ENCODE measurements around the gene BNIP3.
A peak's percentile ranks its signal among the peaks of the same experiment; 100 is the strongest.

Gene BNIP3

DNA sequence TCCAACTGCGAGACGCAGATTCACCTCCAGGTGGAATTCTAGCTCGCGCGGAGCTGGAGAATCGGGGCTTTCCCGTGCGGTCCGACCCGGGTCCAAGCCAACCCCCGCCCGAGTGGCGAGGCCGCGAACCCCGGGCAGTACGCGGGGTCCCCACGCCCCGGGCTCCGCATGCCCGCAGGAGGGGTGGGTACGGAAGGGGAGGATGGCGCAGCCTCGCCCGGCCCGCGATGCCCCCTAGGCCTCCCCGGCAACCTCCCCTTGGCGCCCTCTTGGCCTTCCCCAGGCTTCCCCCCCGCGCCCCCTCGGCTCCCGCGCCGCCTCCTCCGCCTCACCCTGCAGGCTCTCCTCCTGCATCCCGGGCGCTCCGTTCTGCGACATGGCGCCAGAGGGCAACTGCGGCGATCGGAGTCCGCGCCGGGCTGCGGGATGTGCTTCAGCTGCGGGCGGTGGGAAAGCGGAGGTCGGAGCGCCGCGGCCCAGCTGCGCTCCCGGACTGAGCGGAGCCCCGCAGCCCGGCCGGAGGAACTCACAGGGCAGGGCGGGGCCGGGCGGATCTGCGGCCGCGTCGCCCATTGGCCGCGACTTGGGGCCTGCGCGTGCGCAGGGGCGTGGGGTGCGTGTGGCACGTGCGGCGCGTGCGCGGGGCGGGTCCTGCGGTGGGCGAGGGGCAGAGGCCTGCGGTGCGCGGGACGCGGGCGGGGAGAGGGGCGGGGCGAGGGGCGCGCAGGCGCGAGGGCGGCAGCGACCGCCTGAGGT, at the start of gene BNIP3:
BNIP3 (minus strand) TSS at position 495 of the 756 bp plus-strand sequence; CDS start at position 378, 117 bp downstream.
- in situ Hi-C loops (cut with HindIII; ENCODE audit: low sequenced_read_pairs), result loop anchor here (5.0 kb wide), 1 partner anchor 84 kb away; no protein-coding TSS in a partner anchor
- DNase-seq (ENCODE audit: low read depth), result peak; percentile 78
- TF ChIP-seq, protein P1, sequence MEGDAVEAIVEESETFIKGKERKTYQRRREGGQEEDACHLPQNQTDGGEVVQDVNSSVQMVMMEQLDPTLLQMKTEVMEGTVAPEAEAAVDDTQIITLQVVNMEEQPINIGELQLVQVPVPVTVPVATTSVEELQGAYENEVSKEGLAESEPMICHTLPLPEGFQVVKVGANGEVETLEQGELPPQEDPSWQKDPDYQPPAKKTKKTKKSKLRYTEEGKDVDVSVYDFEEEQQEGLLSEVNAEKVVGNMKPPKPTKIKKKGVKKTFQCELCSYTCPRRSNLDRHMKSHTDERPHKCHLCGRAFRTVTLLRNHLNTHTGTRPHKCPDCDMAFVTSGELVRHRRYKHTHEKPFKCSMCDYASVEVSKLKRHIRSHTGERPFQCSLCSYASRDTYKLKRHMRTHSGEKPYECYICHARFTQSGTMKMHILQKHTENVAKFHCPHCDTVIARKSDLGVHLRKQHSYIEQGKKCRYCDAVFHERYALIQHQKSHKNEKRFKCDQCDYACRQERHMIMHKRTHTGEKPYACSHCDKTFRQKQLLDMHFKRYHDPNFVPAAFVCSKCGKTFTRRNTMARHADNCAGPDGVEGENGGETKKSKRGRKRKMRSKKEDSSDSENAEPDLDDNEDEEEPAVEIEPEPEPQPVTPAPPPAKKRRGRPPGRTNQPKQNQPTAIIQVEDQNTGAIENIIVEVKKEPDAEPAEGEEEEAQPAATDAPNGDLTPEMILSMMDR (IDR thresholded peaks at IDR 0.05; ENCODE audit: low read depth, low read length, missing control alignments), result peak; percentile 17
- peak within 1 kb of the TSS; percentile 88 for H3K4me3 ChIP-seq (ENCODE audit: low read depth, low read length)

GRCh38 chr10:132030898-132031463, 49.3 kb upstream of the BNIP3 start:
- in situ Hi-C loops (cut with HindIII; ENCODE audit: low sequenced_read_pairs), result no loop called here
- TF ChIP-seq, protein P1 (IDR thresholded peaks at IDR 0.05; ENCODE audit: low read depth, low read length, missing control alignments), result no peak
- DNase-seq (ENCODE audit: low read depth), result no peak
- no peak overlapping the region for H3K4me3 ChIP-seq (ENCODE audit: low read depth, low read length)

GRCh38 chr10:132028706-132029105, 47.0 kb upstream of the BNIP3 start:
- TF ChIP-seq, protein P1 (IDR thresholded peaks at IDR 0.05; ENCODE audit: low read depth, low read length, missing control alignments), result no peak
- H3K4me3 ChIP-seq (ENCODE audit: low read depth, low read length), result no peak overlapping the region
- in situ Hi-C loops (cut with HindIII; ENCODE audit: low sequenced_read_pairs), result no loop called here
- DNase-seq (ENCODE audit: low read depth), result no peak

GRCh38 chr10:132027423-132027983, 45.8 kb upstream of the BNIP3 start:
- no peak overlapping the region for H3K4me3 ChIP-seq (ENCODE audit: low read depth, low read length)
- TF ChIP-seq, protein P1 (IDR thresholded peaks at IDR 0.05; ENCODE audit: low read depth, low read length, missing control alignments), result no peak
- DNase-seq (ENCODE audit: low read depth), result no peak
- in situ Hi-C loops (cut with HindIII; ENCODE audit: low sequenced_read_pairs), result no loop called here

GRCh38 chr10:132023092-132023811, 41.5 kb upstream of the BNIP3 start:
- in situ Hi-C loops (cut with HindIII; ENCODE audit: low sequenced_read_pairs), result no loop called here
- TF ChIP-seq, protein P1 (IDR thresholded peaks at IDR 0.05; ENCODE audit: low read depth, low read length, missing control alignments), result peak; percentile 89
- no peak overlapping the region for H3K4me3 ChIP-seq (ENCODE audit: low read depth, low read length)
- peak; percentile 47 for DNase-seq (ENCODE audit: low read depth)

GRCh38 chr10:132022241-132022640, 40.5 kb upstream of the BNIP3 start:
- no peak overlapping the region for H3K4me3 ChIP-seq (ENCODE audit: low read depth, low read length)
- DNase-seq (ENCODE audit: low read depth), result no peak
- in situ Hi-C loops (cut with HindIII; ENCODE audit: low sequenced_read_pairs), result no loop called here
- TF ChIP-seq, protein P1 (IDR thresholded peaks at IDR 0.05; ENCODE audit: low read depth, low read length, missing control alignments), result no peak

All from astrocyte of the cerebellum (primary cell).